Measurements from ENCODE around the gene SCNM1. TPM values are rescaled to one million over a fixed set of nuclear protein-coding genes. Genes with fewer than 3 reads are reported as not detected.

SCNM1 gene
- total and polyA plus RNA-seq, 4 donors: 4.8 to 14.3 (median 10.5) TPM

DNA sequence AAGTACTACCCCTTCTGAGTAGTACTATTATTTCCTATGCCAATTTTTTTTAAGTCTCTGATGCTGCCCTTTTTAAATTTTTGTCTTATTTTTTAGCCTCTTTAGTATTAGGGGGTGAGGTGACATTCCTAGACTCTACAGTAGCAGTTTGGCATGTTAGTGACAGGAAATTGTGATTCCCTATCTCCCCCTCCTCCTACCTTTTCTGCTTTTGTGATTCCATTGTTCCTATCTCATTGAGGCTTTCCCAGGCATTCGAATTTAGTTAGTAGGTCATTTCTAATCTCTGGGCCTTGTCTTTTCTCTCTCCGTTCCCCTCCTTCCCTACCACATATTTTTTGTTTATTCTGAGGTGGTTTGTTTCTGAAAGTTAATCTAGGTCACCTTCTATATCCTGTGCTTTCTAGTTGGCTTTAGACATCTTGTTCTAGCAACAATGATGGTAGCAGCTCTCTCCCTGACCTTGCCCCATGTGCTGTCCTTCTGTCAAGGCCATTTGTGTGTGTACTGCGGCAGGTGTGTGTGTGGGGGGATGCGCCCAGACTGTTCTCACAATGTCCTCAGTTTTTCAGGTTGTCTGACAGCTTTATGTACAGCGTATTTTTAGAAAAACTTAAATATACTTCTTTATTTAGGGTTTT, 41.1 kb upstream of the SCNM1 start:
- 84% methylated on average over 5 of the region's 5 CpGs for WGBS
- no peak for DNase-seq (ENCODE audit: low spot score)
- TF ChIP-seq, protein P1, sequence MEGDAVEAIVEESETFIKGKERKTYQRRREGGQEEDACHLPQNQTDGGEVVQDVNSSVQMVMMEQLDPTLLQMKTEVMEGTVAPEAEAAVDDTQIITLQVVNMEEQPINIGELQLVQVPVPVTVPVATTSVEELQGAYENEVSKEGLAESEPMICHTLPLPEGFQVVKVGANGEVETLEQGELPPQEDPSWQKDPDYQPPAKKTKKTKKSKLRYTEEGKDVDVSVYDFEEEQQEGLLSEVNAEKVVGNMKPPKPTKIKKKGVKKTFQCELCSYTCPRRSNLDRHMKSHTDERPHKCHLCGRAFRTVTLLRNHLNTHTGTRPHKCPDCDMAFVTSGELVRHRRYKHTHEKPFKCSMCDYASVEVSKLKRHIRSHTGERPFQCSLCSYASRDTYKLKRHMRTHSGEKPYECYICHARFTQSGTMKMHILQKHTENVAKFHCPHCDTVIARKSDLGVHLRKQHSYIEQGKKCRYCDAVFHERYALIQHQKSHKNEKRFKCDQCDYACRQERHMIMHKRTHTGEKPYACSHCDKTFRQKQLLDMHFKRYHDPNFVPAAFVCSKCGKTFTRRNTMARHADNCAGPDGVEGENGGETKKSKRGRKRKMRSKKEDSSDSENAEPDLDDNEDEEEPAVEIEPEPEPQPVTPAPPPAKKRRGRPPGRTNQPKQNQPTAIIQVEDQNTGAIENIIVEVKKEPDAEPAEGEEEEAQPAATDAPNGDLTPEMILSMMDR (IDR thresholded peaks at IDR 0.05; ENCODE audit: low read depth, low read length, missing input control): no peak
- H3K4me1 ChIP-seq (ENCODE audit: control insufficient read depth in 4 of 4, insufficient read depth in 4 of 4, low read length in 3 of 4): no peaks in the 10 kb centered on the region
- peaks cover 0 to 7% (median 0%) of the 10 kb centered on the region in 4 donors for H3K36me3 ChIP-seq (ENCODE audit: control insufficient read depth in 4 of 4, insufficient read depth in 3 of 4, low read depth in 1 of 4, low read length in 3 of 4)
- no peak overlapping the region for H3K9ac ChIP-seq (ENCODE audit: low read depth in 1 of 2, low read length in 2 of 2)
- H3K27me3 ChIP-seq (ENCODE audit: control insufficient read depth in 4 of 4, insufficient read depth in 4 of 4, low read length in 3 of 4): no peaks in the 10 kb centered on the region
- H3K27ac ChIP-seq (ENCODE audit: low read depth in 1 of 2, low read length in 2 of 2): no peak overlapping the region
- H3K9me3 ChIP-seq (ENCODE audit: control insufficient read depth in 4 of 4, low read length in 3 of 4): no peaks in the 10 kb centered on the region
- no peak overlapping the region for H3K4me3 ChIP-seq (ENCODE audit: low read depth in 1 of 3, low read length in 3 of 3)

DNA sequence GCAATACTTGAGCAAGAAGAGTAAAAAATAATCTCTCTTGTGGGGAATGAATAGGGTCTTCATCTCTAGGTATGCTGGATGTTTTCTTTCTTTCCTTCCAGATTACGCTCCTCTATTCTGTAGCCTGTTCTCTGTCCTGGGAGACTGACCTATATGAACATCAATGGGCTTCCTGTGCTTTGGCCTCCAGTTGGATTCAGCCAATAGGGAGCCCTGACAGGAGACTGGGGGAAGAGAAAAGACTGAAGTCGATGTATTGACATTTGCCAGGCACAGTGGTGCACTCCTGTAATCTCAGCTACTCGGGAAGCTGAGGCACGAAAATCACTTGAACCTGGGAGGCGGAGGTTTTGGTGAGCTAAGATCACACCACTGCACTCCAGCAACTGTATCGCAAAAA, 37.1 kb upstream of the SCNM1 start:
- TF ChIP-seq GABPA (IDR thresholded peaks at IDR 0.05 in 1 of 2, conservative IDR thresholded peaks at IDR 0.05 in 1 of 2): no peak
- TF ChIP-seq SP1 (IDR thresholded peaks at IDR 0.05): no peak
- no peak for TF ChIP-seq FOXA2 (IDR thresholded peaks at IDR 0.05)
- no peak for TF ChIP-seq EGR1 (IDR thresholded peaks at IDR 0.05; ENCODE audit: low read depth in 2 of 2)
- no peak for TF ChIP-seq HNF4A (conservative IDR thresholded peaks at IDR 0.05)
- no peak for TF ChIP-seq HNF4G (IDR thresholded peaks at IDR 0.05)
- TF ChIP-seq, protein P1 (IDR thresholded peaks at IDR 0.05; ENCODE audit: low read depth, low read length, missing input control): no peak
- TF ChIP-seq FOXA1 (IDR thresholded peaks at IDR 0.05): no peak
- no peak for TF ChIP-seq NR2F2 (IDR thresholded peaks at IDR 0.05)
- Histone ChIP-seq H3K27me3 (ENCODE audit: control insufficient read depth in 4 of 4, insufficient read depth in 4 of 4, low read length in 3 of 4) (no peaks in the 10 kb centered on the region), H3K4me1 (ENCODE audit: control insufficient read depth in 4 of 4, insufficient read depth in 4 of 4, low read length in 3 of 4) (no peaks in the 10 kb centered on the region), H3K36me3 (ENCODE audit: control insufficient read depth in 4 of 4, insufficient read depth in 3 of 4, low read depth in 1 of 4, low read length in 3 of 4) (no peaks in the 10 kb centered on the region), H3K9me3 (ENCODE audit: control insufficient read depth in 4 of 4, low read length in 3 of 4) (no peaks in the 10 kb centered on the region), H3K27ac (ENCODE audit: low read depth in 1 of 2, low read length in 2 of 2) (no peak overlapping the region), H3K9ac (ENCODE audit: low read depth in 1 of 2, low read length in 2 of 2) (no peak overlapping the region), H3K4me3 (ENCODE audit: low read depth in 1 of 3, low read length in 3 of 3) (no peak overlapping the region)
- WGBS: 85% methylated on average over 6 of the region's 6 CpGs
- DNase-seq (ENCODE audit: low spot score): no peak

DNA sequence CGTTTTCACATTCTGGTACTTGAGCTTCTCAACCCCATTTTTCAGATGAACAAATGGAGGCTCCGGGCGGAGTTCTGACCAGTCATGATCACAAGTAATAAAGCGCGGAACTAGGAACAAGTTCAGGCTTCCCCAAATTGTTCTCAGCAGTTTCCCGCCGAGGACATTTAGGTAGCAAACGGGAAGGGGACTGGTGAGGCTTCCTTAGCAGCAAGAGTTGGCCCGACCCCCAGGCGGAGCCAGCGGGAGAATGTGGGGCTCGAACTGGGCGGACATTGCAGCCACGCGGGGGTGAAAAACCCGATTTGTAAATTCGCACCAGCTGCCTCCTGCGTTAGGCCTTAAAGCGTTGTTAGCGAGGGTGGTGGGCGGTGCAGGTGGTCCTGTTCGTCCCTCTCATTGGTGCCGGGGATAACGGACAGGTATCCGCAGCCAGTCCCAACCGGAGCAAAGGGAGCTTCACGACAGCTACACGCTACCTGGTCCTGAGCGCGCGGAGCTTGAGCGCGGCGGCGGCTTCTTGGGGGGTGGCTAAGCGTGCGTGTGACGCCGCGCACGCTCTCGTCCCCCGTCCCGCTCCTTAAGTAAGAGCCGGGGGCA, 34.9 kb upstream of the SCNM1 start:
- H3K9ac ChIP-seq (ENCODE audit: low read depth in 1 of 2, low read length in 2 of 2): peak overlapping the region; percentile 11 to 70
- H3K36me3 ChIP-seq (ENCODE audit: control insufficient read depth in 4 of 4, insufficient read depth in 3 of 4, low read depth in 1 of 4, low read length in 3 of 4): peaks cover 0 to 2% (median 1%) of the 10 kb centered on the region in 4 donors
- no peaks in the 10 kb centered on the region for H3K9me3 ChIP-seq (ENCODE audit: control insufficient read depth in 4 of 4, low read length in 3 of 4)
- WGBS: 18% methylated on average over 45 of the region's 45 CpGs
- TF ChIP-seq SP1 (IDR thresholded peaks at IDR 0.05): peak; percentile 57
- TF ChIP-seq, protein P1 (IDR thresholded peaks at IDR 0.05; ENCODE audit: low read depth, low read length, missing input control): no peak
- H3K27ac ChIP-seq (ENCODE audit: low read depth in 1 of 2, low read length in 2 of 2): no peak overlapping the region
- H3K4me3 ChIP-seq (ENCODE audit: low read depth in 1 of 3, low read length in 3 of 3): peak overlapping the region in 1 of 3 donors; percentile 31
- H3K27me3 ChIP-seq (ENCODE audit: control insufficient read depth in 4 of 4, insufficient read depth in 4 of 4, low read length in 3 of 4): no peaks in the 10 kb centered on the region
- no peaks in the 10 kb centered on the region for H3K4me1 ChIP-seq (ENCODE audit: control insufficient read depth in 4 of 4, insufficient read depth in 4 of 4, low read length in 3 of 4)
- peak; percentile 82 for DNase-seq (ENCODE audit: low spot score)

Measured in liver (tissue), 9 donors.